GM12875 (cell line): ENCODE data around the gene MOSPD3.

Experiments used
- H3K4me3 ChIP-seq: one replicate; pipeline ENCODE4 v1.5.1; 2011; ENCODE audit warnings: low read depth, low read length, control low read depth
- TF ChIP-seq, protein P1 (sequence below): IDR thresholded peaks from 2 replicates; pipeline ENCODE4 v1.5.1; 2011; ENCODE audit warnings: low read depth, mild to moderate bottlenecking, control low read depth, inconsistent platforms, low read length, moderate library complexity, borderline replicate concordance; ENCODE audit not compliant: insufficient read depth

MOSPD3 gene

DNA sequence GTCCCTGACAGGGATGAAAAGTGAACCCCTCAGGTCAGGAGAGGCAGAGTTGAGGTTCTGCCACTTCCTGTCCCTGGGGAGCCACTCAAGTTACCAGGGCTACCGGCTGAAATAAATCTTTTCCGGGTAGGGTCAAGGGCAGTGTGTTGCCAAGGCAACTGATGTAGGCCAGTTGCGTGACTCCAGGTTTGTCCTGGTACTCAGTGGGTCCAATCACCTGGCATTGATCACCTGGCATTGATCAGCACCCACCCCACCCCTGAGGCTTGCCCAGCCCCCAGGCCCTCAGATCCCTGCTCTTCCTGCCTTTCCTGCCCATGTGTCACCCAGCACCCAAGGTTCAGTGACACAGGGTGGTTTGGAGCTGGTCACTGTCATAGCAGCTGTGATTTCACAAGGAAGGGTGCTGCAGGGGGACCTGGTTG is 44.6 kb upstream of the MOSPD3 start:
- H3K4me3 ChIP-seq = no peak overlapping the region
- TF ChIP-seq, protein P1, sequence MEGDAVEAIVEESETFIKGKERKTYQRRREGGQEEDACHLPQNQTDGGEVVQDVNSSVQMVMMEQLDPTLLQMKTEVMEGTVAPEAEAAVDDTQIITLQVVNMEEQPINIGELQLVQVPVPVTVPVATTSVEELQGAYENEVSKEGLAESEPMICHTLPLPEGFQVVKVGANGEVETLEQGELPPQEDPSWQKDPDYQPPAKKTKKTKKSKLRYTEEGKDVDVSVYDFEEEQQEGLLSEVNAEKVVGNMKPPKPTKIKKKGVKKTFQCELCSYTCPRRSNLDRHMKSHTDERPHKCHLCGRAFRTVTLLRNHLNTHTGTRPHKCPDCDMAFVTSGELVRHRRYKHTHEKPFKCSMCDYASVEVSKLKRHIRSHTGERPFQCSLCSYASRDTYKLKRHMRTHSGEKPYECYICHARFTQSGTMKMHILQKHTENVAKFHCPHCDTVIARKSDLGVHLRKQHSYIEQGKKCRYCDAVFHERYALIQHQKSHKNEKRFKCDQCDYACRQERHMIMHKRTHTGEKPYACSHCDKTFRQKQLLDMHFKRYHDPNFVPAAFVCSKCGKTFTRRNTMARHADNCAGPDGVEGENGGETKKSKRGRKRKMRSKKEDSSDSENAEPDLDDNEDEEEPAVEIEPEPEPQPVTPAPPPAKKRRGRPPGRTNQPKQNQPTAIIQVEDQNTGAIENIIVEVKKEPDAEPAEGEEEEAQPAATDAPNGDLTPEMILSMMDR = no peak

GRCh38 chr7:100568176-100568895 is 44.0 kb upstream of the MOSPD3 start:
- H3K4me3 ChIP-seq = no peak overlapping the region
- TF ChIP-seq, protein P1 = no peak

GRCh38 chr7:100568896-100569844 is 43.2 kb upstream of the MOSPD3 start:
- TF ChIP-seq, protein P1 = peak; percentile 61
- no peak overlapping the region for H3K4me3 ChIP-seq

- no peak overlapping the region for H3K4me3 ChIP-seq
- TF ChIP-seq, protein P1 = no peak
These were observed 41.1 kb upstream of the MOSPD3 start for GRCh38 chr7:100570954-100571828.

DNA sequence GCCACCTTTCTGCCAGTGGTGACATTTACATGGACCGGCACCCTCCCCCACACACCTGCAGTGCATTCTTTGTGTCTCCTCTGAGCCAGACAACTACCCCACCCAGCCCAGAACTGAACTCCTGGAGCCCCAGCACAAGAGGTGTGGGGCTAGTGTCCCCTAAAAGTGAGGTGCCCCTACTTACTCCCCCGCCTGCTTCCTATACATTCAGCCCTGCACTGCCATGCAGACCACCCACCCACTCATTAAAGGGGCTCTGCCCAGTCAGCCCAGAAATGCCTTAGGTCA is 40.6 kb upstream of the MOSPD3 start:
- H3K4me3 ChIP-seq = no peak overlapping the region
- TF ChIP-seq, protein P1 = no peak

GRCh38 chr7:100572281-100572948 is 39.9 kb upstream of the MOSPD3 start:
- H3K4me3 ChIP-seq = no peak overlapping the region
- TF ChIP-seq, protein P1 = no peak
